Progenitor cell of endocrine pancreas (in vitro differentiated cells): ENCODE measurements around the gene MAPK10. TPM values are rescaled to one million over a fixed set of nuclear protein-coding genes. Genes with fewer than 3 reads are reported as not detected.
"Not testable (repeated sequence)": the region's sequence is repeated elsewhere in the genome, so short reads cannot be mapped to it uniquely, and the experiment has no call there.

Experiments
- DNase-seq: peaks from one replicate; pipeline ENCODE4 v3.0.0; 2021; ENCODE audit warnings: low spot score; ENCODE audit not compliant: unreplicated experiment
- H3K27ac Mint-ChIP-seq: 2 replicates; pipeline ENCODE4 v1.8.0; 2021; ENCODE audit warnings: mild to moderate bottlenecking, moderate library complexity, mixed read lengths
- H3K27me3 Mint-ChIP-seq: 2 replicates; pipeline ENCODE4 v1.8.0; 2021; ENCODE audit warnings: mixed read lengths
- H3K36me3 Mint-ChIP-seq: 2 replicates; pipeline ENCODE4 v1.8.0; 2022; ENCODE audit warnings: mixed read lengths; ENCODE audit not compliant: insufficient read depth
- H3K4me1 Mint-ChIP-seq: 2 replicates; pipeline ENCODE4 v1.8.0; 2021; ENCODE audit warnings: low read depth, mixed read lengths
- H3K4me3 Mint-ChIP-seq: 2 replicates; pipeline ENCODE4 v1.8.0; 2021; ENCODE audit warnings: low read depth, mild to moderate bottlenecking, moderate library complexity, mixed read lengths
- H3K9me3 Mint-ChIP-seq: 2 replicates; pipeline ENCODE4 v1.8.0; 2021; ENCODE audit warnings: low read depth, mixed read lengths
- total RNA-seq: library from RNA; stranded (reverse); gene quantifications from 2 replicates; pipeline ENCODE4 v1.2.1, GENCODE V29; 2021
- TF ChIP-seq, protein P1 (sequence below): fragments of 200-600 bp; sonication (generic); IDR thresholded peaks from one replicate; pipeline ENCODE4 v1.5.0; 2021; ENCODE audit warnings: antibody characterized with exemption, mild to moderate bottlenecking; ENCODE audit not compliant: unreplicated experiment

The MAPK10 gene
- total RNA-seq, 1 donor from 2014 or later: 21.4 TPM

DNA sequence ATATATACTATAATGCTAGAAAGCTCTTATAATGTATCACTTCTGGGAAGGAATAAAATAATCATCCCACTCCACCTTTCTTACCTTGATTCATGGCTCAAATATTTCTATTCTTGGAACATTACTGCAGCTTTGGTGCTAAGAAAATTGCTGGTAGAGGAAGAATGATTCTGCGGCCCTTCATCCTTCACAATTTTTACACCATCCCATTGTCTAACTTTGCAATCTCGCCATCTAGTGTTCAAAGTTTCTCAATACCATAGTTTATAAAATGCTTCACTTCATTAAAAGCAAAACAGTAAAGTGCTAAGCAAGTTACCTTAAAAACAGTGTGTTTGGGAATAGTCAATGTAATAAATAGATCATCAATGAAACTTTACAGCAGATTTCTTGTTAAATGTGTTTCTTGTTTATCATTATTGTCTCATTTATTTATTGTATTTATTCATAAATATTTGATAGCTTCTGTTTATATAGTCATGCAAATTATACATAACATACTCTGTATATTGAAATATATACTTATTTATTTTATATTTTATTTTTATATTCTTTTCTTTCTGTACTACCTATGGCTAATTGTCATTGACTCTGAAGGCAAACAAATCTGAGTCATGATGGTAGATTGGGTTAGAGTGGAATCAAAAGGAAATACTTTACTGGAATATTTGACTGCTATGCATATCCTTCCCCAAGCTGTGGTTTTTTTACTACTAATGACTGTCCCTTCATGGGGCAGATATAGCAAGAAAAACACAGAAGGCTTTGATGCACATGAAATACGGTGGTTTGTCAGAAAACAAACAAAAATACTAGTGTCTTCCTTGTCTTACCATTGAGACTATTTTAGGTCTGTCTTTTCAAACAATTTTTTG is 390.7 kb downstream of the MAPK10 start:
- no peak for DNase-seq
- peaks cover 6% of the 10 kb centered on the region for H3K36me3 Mint-ChIP-seq
- no peaks in the 10 kb centered on the region for H3K27me3 Mint-ChIP-seq
- no peak overlapping the region for H3K27ac Mint-ChIP-seq
- TF ChIP-seq, protein P1, sequence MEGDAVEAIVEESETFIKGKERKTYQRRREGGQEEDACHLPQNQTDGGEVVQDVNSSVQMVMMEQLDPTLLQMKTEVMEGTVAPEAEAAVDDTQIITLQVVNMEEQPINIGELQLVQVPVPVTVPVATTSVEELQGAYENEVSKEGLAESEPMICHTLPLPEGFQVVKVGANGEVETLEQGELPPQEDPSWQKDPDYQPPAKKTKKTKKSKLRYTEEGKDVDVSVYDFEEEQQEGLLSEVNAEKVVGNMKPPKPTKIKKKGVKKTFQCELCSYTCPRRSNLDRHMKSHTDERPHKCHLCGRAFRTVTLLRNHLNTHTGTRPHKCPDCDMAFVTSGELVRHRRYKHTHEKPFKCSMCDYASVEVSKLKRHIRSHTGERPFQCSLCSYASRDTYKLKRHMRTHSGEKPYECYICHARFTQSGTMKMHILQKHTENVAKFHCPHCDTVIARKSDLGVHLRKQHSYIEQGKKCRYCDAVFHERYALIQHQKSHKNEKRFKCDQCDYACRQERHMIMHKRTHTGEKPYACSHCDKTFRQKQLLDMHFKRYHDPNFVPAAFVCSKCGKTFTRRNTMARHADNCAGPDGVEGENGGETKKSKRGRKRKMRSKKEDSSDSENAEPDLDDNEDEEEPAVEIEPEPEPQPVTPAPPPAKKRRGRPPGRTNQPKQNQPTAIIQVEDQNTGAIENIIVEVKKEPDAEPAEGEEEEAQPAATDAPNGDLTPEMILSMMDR: peak; percentile 67
- no peak overlapping the region for H3K4me3 Mint-ChIP-seq
- peaks cover 7% of the 10 kb centered on the region for H3K9me3 Mint-ChIP-seq
- H3K4me1 Mint-ChIP-seq: peaks cover 4% of the 10 kb centered on the region

DNA sequence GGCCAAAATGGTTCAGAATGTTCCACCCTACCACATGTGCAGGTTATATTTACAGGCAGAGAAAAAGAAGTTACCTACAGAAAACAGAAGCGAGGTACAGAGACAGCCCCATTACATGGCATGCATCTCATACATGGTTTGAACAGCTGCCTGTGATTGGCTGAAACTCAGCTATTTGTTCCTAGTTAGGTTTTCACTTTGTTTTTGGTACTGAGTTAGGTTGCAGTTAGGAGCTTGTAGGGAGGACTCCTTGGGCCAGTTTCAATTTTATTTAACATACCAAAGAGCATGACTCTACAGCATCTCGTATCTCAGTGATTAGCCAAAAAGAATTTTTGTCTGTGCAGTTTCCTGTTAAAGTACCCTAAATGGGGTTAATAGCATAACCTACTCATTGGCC is 392.0 kb downstream of the MAPK10 start:
- Mint-ChIP-seq H3K9me3 (peaks cover 7% of the 10 kb centered on the region), H3K27ac (no peak overlapping the region), H3K4me1 (peaks cover 7% of the 10 kb centered on the region), H3K36me3 (peaks cover 6% of the 10 kb centered on the region), H3K27me3 (no peaks in the 10 kb centered on the region), H3K4me3 (no peak overlapping the region)
- DNase-seq: no peak
- TF ChIP-seq, protein P1: no peak

DNA sequence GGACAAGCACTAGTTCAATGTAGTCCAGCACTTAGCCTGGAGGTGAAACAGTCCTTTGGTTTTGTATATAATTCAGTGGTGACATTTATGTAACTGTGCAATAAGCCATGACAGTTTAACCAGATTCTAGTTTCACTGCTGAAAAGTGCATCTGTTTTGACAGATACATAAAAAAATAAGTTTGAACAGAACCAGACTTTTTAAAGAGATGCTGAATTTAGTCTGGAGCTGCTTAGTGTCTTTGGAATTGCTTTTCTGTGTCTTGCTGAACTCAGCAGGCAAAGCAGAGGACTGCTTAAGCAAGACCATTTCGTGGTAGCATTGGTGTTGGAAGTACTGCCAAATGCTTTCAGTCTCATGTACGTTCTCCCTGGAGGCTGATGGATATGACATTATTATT is 393.5 kb downstream of the MAPK10 start:
- H3K9me3 Mint-ChIP-seq: peaks cover 7% of the 10 kb centered on the region
- no peak overlapping the region for H3K4me3 Mint-ChIP-seq
- H3K36me3 Mint-ChIP-seq: peaks cover 5% of the 10 kb centered on the region
- no peak overlapping the region for H3K27ac Mint-ChIP-seq
- TF ChIP-seq, protein P1: no peak
- DNase-seq: no peak
- peaks cover 9% of the 10 kb centered on the region for H3K4me1 Mint-ChIP-seq
- no peaks in the 10 kb centered on the region for H3K27me3 Mint-ChIP-seq

DNA sequence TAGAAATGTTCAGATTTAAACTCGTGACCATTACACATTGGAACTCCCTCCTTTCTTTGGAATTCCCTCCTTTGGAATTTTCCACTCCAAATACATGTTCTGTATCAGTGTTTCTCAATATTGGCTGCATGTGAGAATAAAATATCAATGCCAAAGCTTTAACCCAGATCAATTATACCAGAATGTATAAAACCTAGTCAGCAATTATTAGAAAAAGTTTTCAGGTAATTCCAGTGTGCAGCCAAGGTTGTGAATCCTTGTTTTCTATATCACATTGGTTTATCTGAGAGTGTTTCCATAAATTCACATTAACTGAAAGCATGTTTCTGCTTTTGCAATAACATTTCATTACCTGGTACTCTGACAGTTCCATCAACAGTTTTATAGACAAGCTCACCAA is 394.3 kb downstream of the MAPK10 start:
- no peak overlapping the region for H3K27ac Mint-ChIP-seq
- DNase-seq: no peak
- TF ChIP-seq, protein P1: no peak
- peaks cover 7% of the 10 kb centered on the region for H3K9me3 Mint-ChIP-seq
- no peaks in the 10 kb centered on the region for H3K27me3 Mint-ChIP-seq
- no peak overlapping the region for H3K4me3 Mint-ChIP-seq
- peaks cover 9% of the 10 kb centered on the region for H3K4me1 Mint-ChIP-seq
- peaks cover 5% of the 10 kb centered on the region for H3K36me3 Mint-ChIP-seq

DNA sequence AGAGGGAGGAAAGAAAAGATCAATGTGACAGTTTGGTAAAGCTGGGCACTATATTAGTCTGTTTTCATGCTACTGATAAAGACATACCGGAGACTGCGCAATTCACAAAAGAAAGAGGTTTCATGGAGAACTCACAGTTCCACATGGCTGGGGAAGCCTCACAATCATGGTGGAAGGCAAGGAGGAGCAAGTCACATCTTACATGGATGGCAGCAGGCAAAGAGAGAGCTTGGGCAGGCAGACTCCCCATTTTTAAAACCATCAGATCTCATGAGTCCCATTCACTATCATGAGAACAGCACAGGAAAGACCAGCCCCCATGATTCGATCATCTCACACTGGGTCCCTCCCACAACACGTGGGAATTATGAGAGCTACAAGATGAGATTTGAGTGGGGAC is 394.8 kb downstream of the MAPK10 start:
- not testable (repeated sequence) for H3K4me3 Mint-ChIP-seq, H3K36me3 Mint-ChIP-seq, H3K9me3 Mint-ChIP-seq, H3K27ac Mint-ChIP-seq, H3K27me3 Mint-ChIP-seq, H3K4me1 Mint-ChIP-seq, DNase-seq

DNA sequence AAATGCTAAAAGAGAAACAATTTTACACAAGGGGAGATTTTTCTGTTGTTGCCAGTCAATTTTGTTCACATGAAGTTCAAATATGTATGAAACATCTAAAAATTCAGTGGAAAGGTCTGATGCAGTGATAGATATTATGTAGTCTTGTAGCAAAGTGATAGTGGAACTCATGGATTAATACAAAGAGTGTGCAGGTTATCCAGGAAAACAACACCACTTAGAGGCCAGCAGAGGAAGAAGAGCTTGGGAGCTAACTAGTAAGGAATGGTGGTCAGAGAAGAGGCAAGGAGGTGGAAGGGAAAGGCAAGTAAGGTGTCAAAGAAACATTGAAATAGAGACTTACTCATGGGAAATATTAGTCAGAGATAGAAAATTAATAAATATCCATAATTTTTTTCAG is 395.6 kb downstream of the MAPK10 start:
- Mint-ChIP-seq H3K27ac (peak overlapping the region; percentile 38), H3K4me3 (no peak overlapping the region), H3K4me1 (peaks cover 9% of the 10 kb centered on the region)

More for the DNA sequence above, 395.6 kb downstream of the MAPK10 start:
- H3K9me3 Mint-ChIP-seq: peaks cover 7% of the 10 kb centered on the region
- H3K36me3 Mint-ChIP-seq: peaks cover 5% of the 10 kb centered on the region
- no peaks in the 10 kb centered on the region for H3K27me3 Mint-ChIP-seq
- no peak for DNase-seq
- TF ChIP-seq, protein P1: no peak
